Osteoblast (primary cell): ENCODE data around the gene ANKRD44. TPM values are rescaled to one million over a fixed set of nuclear protein-coding genes. Genes with fewer than 3 reads are reported as not detected.

Source experiments
- DNase-seq: peaks from one replicate; pipeline ENCODE4 v3.0.0; 2011; ENCODE audit warnings: low spot score, mixed read lengths; ENCODE audit not compliant: insufficient read length; ENCODE audit errors: missing footprints
- H2AFZ ChIP-seq: 2 replicates; pipeline ENCODE4 v1.6.0; 2011; ENCODE audit warnings: mild to moderate bottlenecking, low read length
- H3K27ac ChIP-seq: 2 replicates; pipeline ENCODE4 v1.5.1; 2011; ENCODE audit warnings: mild to moderate bottlenecking, low read depth, low read length, moderate library complexity
- H3K27me3 ChIP-seq: 2 replicates; pipeline ENCODE4 v1.6.0; 2012; ENCODE audit warnings: mild to moderate bottlenecking, control low read depth, inconsistent platforms, low read length, moderate library complexity; ENCODE audit not compliant: insufficient read depth
- H3K36me3 ChIP-seq: 2 replicates; pipeline ENCODE4 v1.5.1; 2011; ENCODE audit warnings: mild to moderate bottlenecking, low read length, control low read depth, moderate library complexity; ENCODE audit not compliant: insufficient read depth
- H3K4me1 ChIP-seq: 2 replicates; pipeline ENCODE4 v1.5.1; 2011; ENCODE audit warnings: mild to moderate bottlenecking, low read length, control low read depth, moderate library complexity; ENCODE audit not compliant: insufficient read depth
- H3K4me2 ChIP-seq: 2 replicates; pipeline ENCODE4 v1.6.0; 2011; ENCODE audit warnings: mild to moderate bottlenecking, low read length; ENCODE audit not compliant: insufficient read depth
- H3K4me3 ChIP-seq: fragments of 200-600 bp; sonication (generic); 3 replicates; pipeline ENCODE4 v1.5.1; 2012; ENCODE audit warnings: mild to moderate bottlenecking, low read length, inconsistent platforms; ENCODE audit not compliant: insufficient read depth
- H3K79me2 ChIP-seq: 2 replicates; pipeline ENCODE4 v1.6.0; 2012; ENCODE audit warnings: mild to moderate bottlenecking, low read length, control low read depth, inconsistent platforms; ENCODE audit not compliant: insufficient read depth
- H3K9me3 ChIP-seq: 2 replicates; pipeline ENCODE4 v1.5.1; 2011; ENCODE audit warnings: low read depth, low read length, control low read depth
- H4K20me1 ChIP-seq: 2 replicates; pipeline ENCODE4 v1.6.0; 2012; ENCODE audit warnings: mild to moderate bottlenecking, low read length, control low read depth; ENCODE audit not compliant: insufficient read depth
- total RNA-seq: library from RNA; depleted of rRNA; stranded (reverse); fragments of >200 nt; gene quantifications from 2 replicates; pipeline ENCODE4 v1.2.3, GENCODE V29; 2012
- TF ChIP-seq, protein P1 (sequence below): IDR thresholded peaks from 2 replicates; pipeline ENCODE4 v1.5.1; 2011; ENCODE audit warnings: mild to moderate bottlenecking, low read depth, low read length, moderate library complexity; ENCODE audit errors: extremely low read depth

Gene ANKRD44
- total RNA-seq, 1 donor = 44.5 TPM

DNA sequence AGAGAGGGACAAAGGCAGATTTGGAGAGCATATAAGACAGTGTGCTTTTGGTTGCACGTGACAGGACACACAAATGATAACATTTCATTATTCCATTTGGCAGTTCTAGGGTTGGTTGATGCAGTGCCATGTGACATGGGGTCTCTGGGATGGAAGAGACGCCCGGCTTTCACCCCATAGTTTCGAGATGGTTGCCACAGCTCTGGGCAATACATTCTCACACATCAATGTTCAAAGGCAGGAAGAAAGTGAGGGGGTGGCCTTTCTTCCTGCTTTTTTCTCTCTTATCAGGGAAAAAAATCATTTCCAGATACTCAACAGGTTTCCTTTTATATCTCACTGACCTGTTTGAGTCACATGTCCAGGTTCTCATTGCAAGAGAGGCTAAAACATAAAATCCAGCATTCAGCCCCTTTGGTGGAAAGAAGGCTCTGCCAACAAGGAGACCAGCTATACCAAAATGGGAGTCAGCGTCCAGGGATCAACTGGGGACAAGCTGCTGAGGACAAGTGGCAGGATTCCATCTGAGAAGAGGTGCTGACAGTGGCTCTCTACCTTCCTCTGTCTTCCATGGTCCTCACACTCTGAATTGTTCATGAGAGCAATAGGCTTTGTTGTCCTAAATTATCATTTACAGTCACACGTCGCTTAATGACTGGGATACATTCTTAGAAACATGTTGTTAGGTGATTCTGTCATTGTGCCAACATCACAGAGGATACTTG lies 29.1 kb upstream of the ANKRD44 start:
- H3K4me2 ChIP-seq = no peak overlapping the region
- H3K9me3 ChIP-seq = no peaks in the 10 kb centered on the region
- DNase-seq = no peak
- TF ChIP-seq, protein P1, sequence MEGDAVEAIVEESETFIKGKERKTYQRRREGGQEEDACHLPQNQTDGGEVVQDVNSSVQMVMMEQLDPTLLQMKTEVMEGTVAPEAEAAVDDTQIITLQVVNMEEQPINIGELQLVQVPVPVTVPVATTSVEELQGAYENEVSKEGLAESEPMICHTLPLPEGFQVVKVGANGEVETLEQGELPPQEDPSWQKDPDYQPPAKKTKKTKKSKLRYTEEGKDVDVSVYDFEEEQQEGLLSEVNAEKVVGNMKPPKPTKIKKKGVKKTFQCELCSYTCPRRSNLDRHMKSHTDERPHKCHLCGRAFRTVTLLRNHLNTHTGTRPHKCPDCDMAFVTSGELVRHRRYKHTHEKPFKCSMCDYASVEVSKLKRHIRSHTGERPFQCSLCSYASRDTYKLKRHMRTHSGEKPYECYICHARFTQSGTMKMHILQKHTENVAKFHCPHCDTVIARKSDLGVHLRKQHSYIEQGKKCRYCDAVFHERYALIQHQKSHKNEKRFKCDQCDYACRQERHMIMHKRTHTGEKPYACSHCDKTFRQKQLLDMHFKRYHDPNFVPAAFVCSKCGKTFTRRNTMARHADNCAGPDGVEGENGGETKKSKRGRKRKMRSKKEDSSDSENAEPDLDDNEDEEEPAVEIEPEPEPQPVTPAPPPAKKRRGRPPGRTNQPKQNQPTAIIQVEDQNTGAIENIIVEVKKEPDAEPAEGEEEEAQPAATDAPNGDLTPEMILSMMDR = no peak
- no peaks in the 10 kb centered on the region for H3K27me3 ChIP-seq
- no peak overlapping the region for H2AFZ ChIP-seq
- H3K79me2 ChIP-seq = no peaks in the 10 kb centered on the region
- H3K27ac ChIP-seq = no peak overlapping the region
- H3K4me1 ChIP-seq = no peaks in the 10 kb centered on the region
- no peaks in the 10 kb centered on the region for H4K20me1 ChIP-seq
- no peaks in the 10 kb centered on the region for H3K36me3 ChIP-seq
- H3K4me3 ChIP-seq = no peak overlapping the region

DNA sequence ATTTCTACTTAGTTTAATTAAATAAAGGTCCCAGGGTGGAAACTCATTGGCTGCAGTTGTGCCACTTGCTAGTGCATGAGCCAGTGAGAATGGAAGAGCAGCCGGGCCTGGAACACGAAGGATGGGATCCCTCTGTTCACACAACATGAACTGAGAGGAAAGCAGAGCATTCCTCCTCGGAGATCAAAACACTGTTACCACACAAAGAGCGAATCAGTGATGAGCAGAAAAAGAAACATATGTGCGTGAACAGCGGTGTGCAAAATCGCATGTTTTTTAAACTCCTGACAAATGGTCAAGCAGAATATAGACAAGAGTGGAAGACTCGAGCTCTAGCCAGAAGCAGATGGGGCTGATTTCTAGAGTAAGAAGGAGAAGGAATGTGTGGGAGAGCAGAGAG lies 28.4 kb upstream of the ANKRD44 start:
- Histone ChIP-seq H3K79me2 (no peaks in the 10 kb centered on the region), H3K4me1 (no peaks in the 10 kb centered on the region), H4K20me1 (no peaks in the 10 kb centered on the region), H3K36me3 (no peaks in the 10 kb centered on the region), H2AFZ (no peak overlapping the region), H3K27me3 (no peaks in the 10 kb centered on the region), H3K9me3 (no peaks in the 10 kb centered on the region), H3K27ac (no peak overlapping the region), H3K4me2 (no peak overlapping the region), H3K4me3 (no peak overlapping the region)
- DNase-seq = no peak
- TF ChIP-seq, protein P1 = no peak

DNA sequence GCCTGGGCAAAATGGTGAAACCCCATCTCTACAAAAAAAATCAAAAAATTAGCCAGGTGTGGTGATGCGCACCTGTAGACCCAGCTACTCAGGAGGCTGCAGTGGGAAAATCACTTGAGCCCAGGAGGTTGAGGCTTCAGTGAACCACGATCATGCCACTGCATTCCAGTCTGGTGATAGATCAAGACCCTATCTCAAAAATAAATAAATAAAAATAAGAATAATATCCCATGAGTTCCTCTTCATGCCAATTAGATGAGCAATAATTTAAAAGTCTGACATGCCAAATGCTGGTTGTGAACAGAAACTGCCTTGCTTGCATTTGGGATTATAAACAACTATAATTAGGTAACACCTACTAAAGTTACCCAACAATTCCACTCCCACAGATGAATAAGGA lies 22.1 kb upstream of the ANKRD44 start:
- Histone ChIP-seq H3K79me2 (no peaks in the 10 kb centered on the region), H3K9me3 (no peaks in the 10 kb centered on the region), H2AFZ (no peak overlapping the region), H3K27ac (no peak overlapping the region), H4K20me1 (no peaks in the 10 kb centered on the region), H3K4me1 (no peaks in the 10 kb centered on the region), H3K4me3 (no peak overlapping the region), H3K4me2 (no peak overlapping the region), H3K27me3 (no peaks in the 10 kb centered on the region), H3K36me3 (no peaks in the 10 kb centered on the region)
- TF ChIP-seq, protein P1 = no peak
- peak; percentile 14 for DNase-seq

DNA sequence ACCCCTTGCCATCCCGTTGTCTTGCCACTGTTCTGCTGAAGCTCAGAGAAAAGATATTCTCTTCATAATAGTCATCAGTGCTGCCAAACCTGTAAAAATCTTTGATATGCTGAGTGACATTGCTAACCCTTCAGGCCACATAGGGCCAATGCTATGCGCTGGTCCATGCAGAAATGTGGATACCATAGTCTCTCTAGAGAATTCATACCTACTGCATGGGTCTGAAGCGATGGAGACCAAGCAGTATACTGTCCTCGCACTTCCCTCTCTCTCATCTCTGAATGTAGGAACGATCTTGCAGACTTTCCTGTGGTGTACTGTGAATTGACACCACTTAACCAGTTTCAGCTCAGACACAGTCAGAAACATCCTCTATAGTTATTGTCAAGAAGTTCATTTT lies 17.9 kb upstream of the ANKRD44 start:
- TF ChIP-seq, protein P1 = no peak
- Histone ChIP-seq H3K4me1 (no peaks in the 10 kb centered on the region), H3K27me3 (no peaks in the 10 kb centered on the region), H3K4me3 (no peak overlapping the region), H4K20me1 (no peaks in the 10 kb centered on the region), H3K36me3 (no peaks in the 10 kb centered on the region), H3K79me2 (no peaks in the 10 kb centered on the region), H3K9me3 (no peaks in the 10 kb centered on the region), H2AFZ (no peak overlapping the region), H3K27ac (no peak overlapping the region), H3K4me2 (no peak overlapping the region)
- no peak for DNase-seq
